OCI-LY1 (cell line): ENCODE measurements around the gene CHN1.

ENCODE experiments used
- H2AFZ ChIP-seq: fragments of 200-600 bp; sonication (generic), shearing (Covaris generic); 2 replicates; pipeline ENCODE4 v1.6.0; 2014; ENCODE audit warnings: antibody characterized with exemption, mild to moderate bottlenecking, low read length
- H3F3A ChIP-seq: fragments of 200-600 bp; sonication (generic), shearing (Covaris generic); 2 replicates; pipeline ENCODE4 v1.6.0; 2014; ENCODE audit warnings: mild to moderate bottlenecking, antibody characterized with exemption, low read length, moderate library complexity; ENCODE audit not compliant: insufficient read depth
- H3K27ac ChIP-seq: fragments of 200-600 bp; sonication (generic); 2 replicates; pipeline ENCODE4 v1.5.1; 2014; ENCODE audit warnings: low read length, mixed run types, mild to moderate bottlenecking, low read depth; ENCODE audit not compliant: poor library complexity, severe bottlenecking
- H3K27me3 ChIP-seq: fragments of 200-600 bp; sonication (generic); 2 replicates; pipeline ENCODE4 v1.6.0; 2014; ENCODE audit warnings: antibody characterized with exemption, mild to moderate bottlenecking, low read length, moderate library complexity; ENCODE audit not compliant: insufficient read depth
- H3K36me3 ChIP-seq: fragments of 200-600 bp; sonication (generic); 2 replicates; pipeline ENCODE4 v1.6.1; 2014; ENCODE audit warnings: mild to moderate bottlenecking, antibody characterized with exemption, low read length, moderate library complexity, mixed read lengths; ENCODE audit not compliant: insufficient read depth
- H3K4me1 ChIP-seq: fragments of 200-600 bp; sonication (generic); 2 replicates; pipeline ENCODE4 v1.5.1; 2014; ENCODE audit warnings: mild to moderate bottlenecking, low read length, moderate library complexity; ENCODE audit not compliant: insufficient read depth, severe bottlenecking
- H3K4me2 ChIP-seq: fragments of 200-600 bp; sonication (generic), shearing (Covaris generic); 2 replicates; pipeline ENCODE4 v1.6.1; 2014; ENCODE audit warnings: low read length
- H3K4me3 ChIP-seq: fragments of 200-600 bp; sonication (generic); 2 replicates; pipeline ENCODE4 v1.5.1; 2014; ENCODE audit warnings: low read length, low read depth, mild to moderate bottlenecking, mixed read lengths; ENCODE audit not compliant: poor library complexity, severe bottlenecking
- H3K79me2 ChIP-seq: fragments of 200-600 bp; shearing (Covaris generic); 2 replicates; pipeline ENCODE4 v1.6.1; 2016; ENCODE audit warnings: mixed run types, low read length, mixed read lengths; ENCODE audit not compliant: insufficient read depth
- H3K9ac ChIP-seq: fragments of 200-600 bp; sonication (generic), shearing (Covaris generic); 2 replicates; pipeline ENCODE4 v1.6.1; 2014; ENCODE audit warnings: mild to moderate bottlenecking, low read length, mixed read lengths
- H3K9me2 ChIP-seq: fragments of 200-600 bp; sonication (generic), shearing (Covaris generic); 2 replicates; pipeline ENCODE4 v1.6.1; 2014; ENCODE audit warnings: low read depth, mild to moderate bottlenecking, low read length, mixed read lengths
- H3K9me3 ChIP-seq: fragments of 200-600 bp; shearing (Covaris generic); 2 replicates; pipeline ENCODE4 v1.6.1; 2014; ENCODE audit warnings: low read length, mixed read lengths
- H4K20me1 ChIP-seq: fragments of 200-600 bp; sonication (generic), shearing (Covaris generic); 2 replicates; pipeline ENCODE4 v1.6.0; 2016; ENCODE audit warnings: mild to moderate bottlenecking, low read length; ENCODE audit not compliant: insufficient read depth
- CTCF ChIP-seq: fragments of 200-600 bp; sonication (generic), shearing (Covaris generic); IDR thresholded peaks from 2 replicates; pipeline ENCODE4 v1.5.1; 2017; ENCODE audit warnings: mild to moderate bottlenecking, antibody characterized with exemption, low read length, moderate library complexity, mixed read lengths
- EZH2 ChIP-seq: fragments of 200-600 bp; sonication (generic), shearing (Covaris generic); IDR thresholded peaks from 2 replicates; pipeline ENCODE4 v1.8.0; 2017; ENCODE audit warnings: borderline replicate concordance, mixed run types, mild to moderate bottlenecking, antibody characterized with exemption, low read length, moderate library complexity, mixed read lengths

The CHN1 gene

GRCh38 chr2:175037941-175038340 is 32.8 kb upstream of the CHN1 start:
- H3K9ac ChIP-seq: no peak overlapping the region
- H3K4me1 ChIP-seq: peaks cover 4% of the 10 kb centered on the region
- H3K27me3 ChIP-seq: no peaks in the 10 kb centered on the region
- H3F3A ChIP-seq: no peaks in the 10 kb centered on the region
- no peaks in the 10 kb centered on the region for H3K79me2 ChIP-seq
- no peaks in the 10 kb centered on the region for H3K9me2 ChIP-seq
- no peaks in the 10 kb centered on the region for H4K20me1 ChIP-seq
- H3K36me3 ChIP-seq: no peaks in the 10 kb centered on the region
- no peak overlapping the region for H3K4me2 ChIP-seq
- no peak overlapping the region for H3K27ac ChIP-seq
- no peak overlapping the region for H3K4me3 ChIP-seq
- TF ChIP-seq CTCF (no peak), EZH2 (no peak)
- H3K9me3 ChIP-seq: no peaks in the 10 kb centered on the region
- H2AFZ ChIP-seq: no peak overlapping the region

GRCh38 chr2:175036582-175037018 is 31.4 kb upstream of the CHN1 start:
- Histone ChIP-seq H3K27me3 (no peaks in the 10 kb centered on the region), H3K79me2 (no peaks in the 10 kb centered on the region), H3K4me1 (peaks cover 4% of the 10 kb centered on the region), H3K9ac (no peak overlapping the region), H3K9me2 (no peaks in the 10 kb centered on the region), H3K36me3 (no peaks in the 10 kb centered on the region), H2AFZ (peak overlapping the region; percentile 94), H3F3A (no peaks in the 10 kb centered on the region), H3K4me2 (peak overlapping the region; percentile 35; the same call in 1 of the 2 replicates), H3K27ac (no peak overlapping the region), H3K4me3 (no peak overlapping the region), H4K20me1 (no peaks in the 10 kb centered on the region), H3K9me3 (no peaks in the 10 kb centered on the region)
- TF ChIP-seq CTCF: peak; percentile 60; the same call in 1 of the 2 replicates
- no peak for TF ChIP-seq EZH2

DNA sequence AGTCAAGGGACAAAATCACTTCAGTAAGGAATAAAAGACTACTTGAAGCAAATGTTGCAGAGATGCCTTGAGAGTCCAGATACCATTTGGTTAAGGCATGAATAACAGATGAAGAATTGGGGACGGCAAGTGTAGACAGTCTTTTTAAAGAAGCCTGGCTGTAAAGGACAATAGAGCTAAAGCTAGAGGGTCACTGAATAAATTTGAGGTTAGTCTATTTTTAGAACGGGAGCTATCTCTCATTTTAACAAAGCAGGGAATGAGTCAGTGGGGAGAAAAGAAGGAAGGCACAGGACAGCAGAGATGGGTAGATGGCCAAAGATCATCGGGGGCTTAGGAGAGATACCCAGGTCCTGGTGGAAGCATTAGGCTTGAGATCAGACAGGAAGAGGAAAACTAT is 30.6 kb upstream of the CHN1 start:
- no peaks in the 10 kb centered on the region for H3K9me3 ChIP-seq
- no peak overlapping the region for H2AFZ ChIP-seq
- H3K4me1 ChIP-seq: peaks cover 4% of the 10 kb centered on the region
- H3K4me3 ChIP-seq: no peak overlapping the region
- no peaks in the 10 kb centered on the region for H3K9me2 ChIP-seq
- no peak overlapping the region for H3K4me2 ChIP-seq
- H3K36me3 ChIP-seq: no peaks in the 10 kb centered on the region
- H4K20me1 ChIP-seq: no peaks in the 10 kb centered on the region
- no peak for TF ChIP-seq EZH2
- TF ChIP-seq CTCF: no peak
- H3K79me2 ChIP-seq: no peaks in the 10 kb centered on the region
- no peak overlapping the region for H3K27ac ChIP-seq
- H3F3A ChIP-seq: no peaks in the 10 kb centered on the region
- no peak overlapping the region for H3K9ac ChIP-seq
- no peaks in the 10 kb centered on the region for H3K27me3 ChIP-seq
